Measurements from ENCODE around the gene SLC24A5. TPM values are rescaled to one million over a fixed set of nuclear protein-coding genes. Genes with fewer than 3 reads are reported as not detected.

Gene SLC24A5
- total and polyA plus RNA-seq, 9 of the 15 experiments (the other 6 are each of a cell fraction or from before 2014, with no cell fraction given): not detected

DNA sequence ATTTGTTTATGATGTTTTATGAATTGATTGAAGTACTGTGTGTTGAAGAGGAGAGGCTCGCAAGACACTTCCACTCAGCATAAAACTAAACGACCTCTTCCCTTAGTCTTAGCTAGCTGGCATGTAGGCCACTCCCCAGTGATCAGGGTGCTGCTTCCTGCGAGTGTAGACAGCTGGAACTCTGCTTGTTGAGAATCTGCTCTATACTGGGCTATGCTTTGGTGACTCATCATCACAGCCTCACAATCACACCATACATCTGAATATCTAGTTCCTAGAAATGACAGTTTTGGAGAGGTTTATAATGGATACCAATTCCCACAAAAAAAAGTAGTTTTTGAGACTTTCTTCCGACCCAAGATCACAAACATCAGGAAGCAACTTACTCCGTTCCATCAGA lies 1.5 kb upstream of the SLC24A5 start:
- no peak for DNase-seq (ENCODE audit: extremely low read depth in 1 of 4, low spot score in 3 of 4)
- no peak overlapping the region for H3K4me2 ChIP-seq (ENCODE audit: insufficient read depth, low read length)
- POLR2A ChIA-PET: no interaction called here
- no peak overlapping the region for H3K9ac ChIP-seq (ENCODE audit: insufficient read depth in 1 of 2, low read depth in 2 of 2, low read length in 2 of 2)
- H4K20me1 ChIP-seq (replicated peaks; ENCODE audit: control insufficient read depth, insufficient read depth, low read length): no peaks in the 10 kb centered on the region
- TF ChIP-seq KLF16 (IDR thresholded peaks at IDR 0.05) (no peak), PRPF4 (IDR thresholded peaks at IDR 0.05; ENCODE audit: insufficient read depth, low read depth, low read length, poor library complexity, severe bottlenecking) (no peak), SMAD1 (IDR thresholded peaks at IDR 0.05; ENCODE audit: low read depth, low read length, partially characterized antibody) (no peak), CCAR2 (IDR thresholded peaks at IDR 0.05; ENCODE audit: low read depth, low read length) (no peak), PTRF (tag; IDR thresholded peaks at IDR 0.05) (no peak), ILK (tag; IDR thresholded peaks at IDR 0.05; ENCODE audit: borderline replicate concordance, low read depth) (no peak), ZNF586 (CRISPR knock-in tag; conservative IDR thresholded peaks at IDR 0.05) (no peak), HSF4 (CRISPR knock-in tag; IDR thresholded peaks at IDR 0.05; ENCODE audit: borderline replicate concordance) (no peak), ZNF282 (CRISPR knock-in tag; IDR thresholded peaks at IDR 0.05) (no peak)
- TF ChIP-seq, protein P1, sequence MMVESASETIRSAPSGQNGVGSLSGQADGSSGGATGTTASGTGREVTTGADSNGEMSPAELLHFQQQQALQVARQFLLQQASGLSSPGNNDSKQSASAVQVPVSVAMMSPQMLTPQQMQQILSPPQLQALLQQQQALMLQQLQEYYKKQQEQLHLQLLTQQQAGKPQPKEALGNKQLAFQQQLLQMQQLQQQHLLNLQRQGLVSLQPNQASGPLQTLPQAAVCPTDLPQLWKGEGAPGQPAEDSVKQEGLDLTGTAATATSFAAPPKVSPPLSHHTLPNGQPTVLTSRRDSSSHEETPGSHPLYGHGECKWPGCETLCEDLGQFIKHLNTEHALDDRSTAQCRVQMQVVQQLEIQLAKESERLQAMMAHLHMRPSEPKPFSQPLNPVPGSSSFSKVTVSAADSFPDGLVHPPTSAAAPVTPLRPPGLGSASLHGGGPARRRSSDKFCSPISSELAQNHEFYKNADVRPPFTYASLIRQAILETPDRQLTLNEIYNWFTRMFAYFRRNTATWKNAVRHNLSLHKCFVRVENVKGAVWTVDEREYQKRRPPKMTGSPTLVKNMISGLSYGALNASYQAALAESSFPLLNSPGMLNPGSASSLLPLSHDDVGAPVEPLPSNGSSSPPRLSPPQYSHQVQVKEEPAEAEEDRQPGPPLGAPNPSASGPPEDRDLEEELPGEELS (CRISPR knock-in tag; IDR thresholded peaks at IDR 0.05; ENCODE audit: borderline replicate concordance): no peak
- TF ChIP-seq, protein P2, sequence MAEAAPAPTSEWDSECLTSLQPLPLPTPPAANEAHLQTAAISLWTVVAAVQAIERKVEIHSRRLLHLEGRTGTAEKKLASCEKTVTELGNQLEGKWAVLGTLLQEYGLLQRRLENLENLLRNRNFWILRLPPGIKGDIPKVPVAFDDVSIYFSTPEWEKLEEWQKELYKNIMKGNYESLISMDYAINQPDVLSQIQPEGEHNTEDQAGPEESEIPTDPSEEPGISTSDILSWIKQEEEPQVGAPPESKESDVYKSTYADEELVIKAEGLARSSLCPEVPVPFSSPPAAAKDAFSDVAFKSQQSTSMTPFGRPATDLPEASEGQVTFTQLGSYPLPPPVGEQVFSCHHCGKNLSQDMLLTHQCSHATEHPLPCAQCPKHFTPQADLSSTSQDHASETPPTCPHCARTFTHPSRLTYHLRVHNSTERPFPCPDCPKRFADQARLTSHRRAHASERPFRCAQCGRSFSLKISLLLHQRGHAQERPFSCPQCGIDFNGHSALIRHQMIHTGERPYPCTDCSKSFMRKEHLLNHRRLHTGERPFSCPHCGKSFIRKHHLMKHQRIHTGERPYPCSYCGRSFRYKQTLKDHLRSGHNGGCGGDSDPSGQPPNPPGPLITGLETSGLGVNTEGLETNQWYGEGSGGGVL (CRISPR knock-in tag; IDR thresholded peaks at IDR 0.05): no peak
- 1% methylated on average over 5 of the region's 5 CpGs for WGBS (ENCODE audit: insufficient coverage, low coverage, missing lambda C conversion rate)
- no TSS peak for BruUV-seq (replicated peaks)
- H3K27me3 ChIP-seq (ENCODE audit: control insufficient read depth in 2 of 2, insufficient read depth in 2 of 2, low read length in 2 of 2): no peaks in the 10 kb centered on the region
- FAIRE-seq: no peak
- no peaks in the 10 kb centered on the region for H3K4me1 ChIP-seq (replicated peaks in 1 of 2; ENCODE audit: control insufficient read depth in 2 of 2, insufficient read depth in 2 of 2, low read length in 2 of 2)
- H3K27ac ChIP-seq (ENCODE audit: extremely low read depth, low read depth, low read length): no peak overlapping the region
- H2AFZ ChIP-seq (ENCODE audit: low read depth, low read length): no peak overlapping the region
- no peaks in the 10 kb centered on the region for H3K9me1 ChIP-seq (ENCODE audit: control insufficient read depth, insufficient read depth, low read length)
- ATAC-seq: no peak
- no peaks in the 10 kb centered on the region for H3K9me3 ChIP-seq (replicated peaks; ENCODE audit: control insufficient read depth, insufficient read depth, low read depth, low read length)
- intact Hi-C loops (cut with micrococcal nuclease) (no loop called here), in situ Hi-C loops (cut with MboI) (no loop called here)
- H3K36me3 ChIP-seq (ENCODE audit: control insufficient read depth, insufficient read depth, low read length): no peaks in the 10 kb centered on the region
- H3K79me2 ChIP-seq (ENCODE audit: control insufficient read depth, insufficient read depth, low read length): no peaks in the 10 kb centered on the region
- CTCF ChIA-PET (ENCODE audit: low intra/inter-chr PET ratio): no interaction called here
- H3K4me3 ChIP-seq: no peak overlapping the region

Data from K562 (cell line).